Skin epidermis (tissue), 12 donors: ENCODE results near the gene SPEF2.
"Not testable (repeated sequence)": the region's sequence is repeated elsewhere in the genome, so short reads cannot be mapped to it uniquely, and the experiment has no call there.

Source experiments
- H3K27ac ChIP-seq, 21 experiments: fragments of 200-600 bp; sonication (generic) in 11 of 21; one replicate each; pipeline ENCODE4 v1.5.0; 2020; ENCODE audit warnings: mild to moderate bottlenecking in 3 of 21, inconsistent platforms in 2 of 21, moderate library complexity in 2 of 21
- H3K4me3 ChIP-seq, 7 experiments: fragments of 200-600 bp; sonication (generic) in 2 of 7; one replicate each; pipeline ENCODE4 v1.5.0; 2020; ENCODE audit warnings: inconsistent platforms in 2 of 7, mild to moderate bottlenecking in 2 of 7, moderate library complexity in 1 of 7

The SPEF2 gene

GRCh38 chr5:35651002-35651756, 33.5 kb downstream of the SPEF2 start:
- H3K4me3 ChIP-seq, result no peak overlapping the region
- H3K27ac ChIP-seq, result no peak overlapping the region

- no peak overlapping the region for H3K27ac ChIP-seq
- H3K4me3 ChIP-seq, result no peak overlapping the region
Observed at GRCh38 chr5:35656721-35657120, 39.1 kb downstream of the SPEF2 start.

GRCh38 chr5:35657877-35658276, 40.2 kb downstream of the SPEF2 start:
- no peak overlapping the region for H3K27ac ChIP-seq
- no peak overlapping the region for H3K4me3 ChIP-seq

GRCh38 chr5:35659556-35659955, 41.9 kb downstream of the SPEF2 start:
- H3K27ac ChIP-seq, result no peak overlapping the region
- H3K4me3 ChIP-seq, result no peak overlapping the region

- H3K27ac ChIP-seq, result no peak overlapping the region
- H3K4me3 ChIP-seq, result no peak overlapping the region
Observed at GRCh38 chr5:35660451-35660850, 42.8 kb downstream of the SPEF2 start.

- no peak overlapping the region for H3K4me3 ChIP-seq
- no peak overlapping the region for H3K27ac ChIP-seq
Observed at GRCh38 chr5:35664584-35664983, 46.9 kb downstream of the SPEF2 start.

GRCh38 chr5:35665096-35665495, 47.4 kb downstream of the SPEF2 start:
- Histone ChIP-seq H3K4me3 (no peak overlapping the region), H3K27ac (no peak overlapping the region)

GRCh38 chr5:35668319-35668718, 50.7 kb downstream of the SPEF2 start:
- H3K4me3 ChIP-seq, result no peak overlapping the region
- H3K27ac ChIP-seq, result no peak overlapping the region

- H3K4me3 ChIP-seq, result no peak overlapping the region
- H3K27ac ChIP-seq, result no peak overlapping the region
Observed at GRCh38 chr5:35668794-35669193, 51.1 kb downstream of the SPEF2 start.

GRCh38 chr5:35671541-35672295, 54.1 kb downstream of the SPEF2 start:
- H3K27ac ChIP-seq, result peak overlapping the region in 3 of 21 experiments; percentile 30 to 59 (median 56)
- no peak overlapping the region for H3K4me3 ChIP-seq

- not testable (repeated sequence) for H3K4me3 ChIP-seq
- H3K27ac ChIP-seq, result peak overlapping the region in 1 of 21 experiments; percentile 30
Observed at GRCh38 chr5:35672296-35672655, 54.6 kb downstream of the SPEF2 start.

- H3K27ac ChIP-seq, result peak overlapping the region in 3 of 21 experiments; percentile 7 to 70 (median 38)
- no peak overlapping the region for H3K4me3 ChIP-seq
Observed at GRCh38 chr5:35672995-35673394, 55.3 kb downstream of the SPEF2 start.

- H3K27ac ChIP-seq, result peak overlapping the region in 1 of 21 experiments; percentile 70
- no peak overlapping the region for H3K4me3 ChIP-seq
Observed at GRCh38 chr5:35674049-35674448, 56.4 kb downstream of the SPEF2 start.

GRCh38 chr5:35675392-35675791, 57.7 kb downstream of the SPEF2 start:
- Histone ChIP-seq H3K27ac (no peak overlapping the region), H3K4me3 (no peak overlapping the region)

- no peak overlapping the region for H3K27ac ChIP-seq
- no peak overlapping the region for H3K4me3 ChIP-seq
Observed at GRCh38 chr5:35677878-35678277, 60.2 kb downstream of the SPEF2 start.

- no peak overlapping the region for H3K27ac ChIP-seq
- H3K4me3 ChIP-seq, result no peak overlapping the region
Observed at GRCh38 chr5:35678661-35679060, 61.0 kb downstream of the SPEF2 start.

- H3K4me3 ChIP-seq, result no peak overlapping the region
- H3K27ac ChIP-seq, result no peak overlapping the region
Observed at GRCh38 chr5:35679357-35679756, 61.7 kb downstream of the SPEF2 start.

GRCh38 chr5:35681911-35682310, 64.2 kb downstream of the SPEF2 start:
- no peak overlapping the region for H3K4me3 ChIP-seq
- no peak overlapping the region for H3K27ac ChIP-seq

GRCh38 chr5:35683466-35683865, 65.8 kb downstream of the SPEF2 start:
- no peak overlapping the region for H3K27ac ChIP-seq
- H3K4me3 ChIP-seq, result no peak overlapping the region

GRCh38 chr5:35685161-35685560, 67.5 kb downstream of the SPEF2 start:
- no peak overlapping the region for H3K27ac ChIP-seq
- no peak overlapping the region for H3K4me3 ChIP-seq

GRCh38 chr5:35687961-35688360, 70.3 kb downstream of the SPEF2 start:
- Histone ChIP-seq H3K27ac (no peak overlapping the region), H3K4me3 (no peak overlapping the region)
